GM12873 (cell line): ENCODE results near the gene CNN1.

Source experiments
- CTCF ChIP-seq: IDR thresholded peaks from 2 replicates; pipeline ENCODE4 v1.5.1; 2012; ENCODE audit warnings: low read depth, mild to moderate bottlenecking, moderate library complexity, low read length, control low read depth; ENCODE audit not compliant: insufficient read depth; ENCODE audit errors: missing control alignments

CNN1 gene

DNA sequence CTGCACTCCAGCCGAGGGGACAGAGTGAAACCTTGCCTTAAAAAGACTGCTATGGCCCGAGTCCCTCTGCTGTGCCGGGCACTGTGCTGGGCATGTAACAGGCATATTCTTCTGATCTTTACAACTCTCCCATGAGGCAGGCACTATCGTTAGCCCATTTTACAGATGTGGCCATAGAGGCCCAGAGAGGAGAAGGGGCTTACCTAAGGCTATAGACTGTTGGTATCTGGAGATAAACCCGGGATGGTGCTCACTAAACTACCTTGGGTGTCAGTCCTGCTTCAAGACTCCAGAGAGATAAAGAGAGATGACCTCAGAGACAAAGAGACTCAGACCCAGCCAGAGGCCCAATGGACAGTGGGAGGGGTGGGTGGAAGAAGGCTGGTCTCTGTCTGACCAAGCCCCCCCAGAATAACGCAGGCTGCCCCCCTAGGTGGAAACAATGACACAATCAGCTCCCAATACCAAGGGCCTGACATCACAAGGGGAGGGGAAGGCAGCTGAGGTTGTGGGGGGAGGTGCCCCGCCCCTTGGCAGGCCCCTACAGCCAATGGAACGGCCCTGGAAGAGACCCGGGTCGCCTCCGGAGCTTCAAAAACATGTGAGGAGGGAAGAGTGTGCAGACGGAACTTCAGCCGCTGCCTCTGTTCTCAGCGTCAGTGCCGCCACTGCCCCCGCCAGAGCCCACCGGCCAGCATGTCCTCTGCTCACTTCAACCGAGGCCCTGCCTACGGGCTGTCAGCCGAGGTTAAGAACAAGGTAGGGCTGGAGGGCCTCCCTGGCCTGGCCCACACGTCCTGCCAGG is at the start of gene CNN1:
CNN1 (plus strand) TSS at position 620 of the 805 bp plus-strand sequence; CDS start at position 697, 77 bp downstream.
- TF ChIP-seq CTCF, result no peak

DNA sequence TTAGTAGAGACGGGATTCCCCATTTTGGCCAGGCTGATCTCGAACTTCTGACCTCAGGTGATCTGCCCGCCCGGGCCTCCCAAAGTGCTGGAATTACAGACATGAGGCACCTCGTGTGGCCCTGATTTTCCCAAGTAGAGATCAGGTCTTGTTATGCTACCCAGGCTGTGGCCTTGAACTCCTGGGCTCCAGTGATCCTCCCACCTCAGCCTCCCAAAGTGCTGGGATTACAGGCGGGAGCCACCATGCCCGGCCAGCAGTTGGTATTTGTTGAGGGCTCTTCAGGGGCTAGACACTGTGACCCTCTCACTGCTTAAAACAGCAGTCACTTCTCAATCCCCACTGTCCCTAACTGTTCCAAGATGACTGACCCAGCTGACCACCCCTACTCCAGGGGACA is 49.3 kb upstream of the CNN1 start:
- TF ChIP-seq CTCF, result no peak

DNA sequence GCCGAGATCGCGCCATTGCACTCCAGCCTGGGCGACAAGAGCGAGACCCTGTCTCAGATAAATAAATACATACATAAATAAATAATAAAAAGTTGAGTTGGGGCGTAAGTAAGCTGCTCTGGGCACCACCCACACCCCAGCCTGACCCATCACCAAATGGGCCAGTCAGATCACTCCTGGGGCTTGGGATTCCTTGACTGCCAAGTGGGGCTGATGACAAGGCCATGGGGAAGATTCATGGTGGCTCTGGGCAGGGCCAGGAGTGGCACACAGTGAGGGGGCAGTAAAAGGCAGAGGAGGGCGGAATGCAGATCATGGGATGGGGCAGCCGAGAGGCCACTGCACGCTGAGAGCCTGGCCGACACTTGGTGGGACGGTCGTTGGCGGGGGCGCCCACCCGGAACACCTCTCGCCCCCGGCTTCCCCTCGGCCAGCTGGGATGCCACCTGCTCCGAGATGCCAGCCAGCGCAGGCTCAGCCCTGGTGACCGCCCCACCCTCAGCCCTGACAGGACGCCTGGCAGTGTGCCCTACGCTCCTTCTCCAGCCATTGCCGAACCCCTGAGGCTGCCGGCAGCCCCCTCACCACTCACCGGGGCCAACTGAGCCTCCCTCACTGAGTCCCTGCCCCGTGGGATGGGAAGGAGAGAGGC is 43.9 kb upstream of the CNN1 start:
- TF ChIP-seq CTCF, result no peak

DNA sequence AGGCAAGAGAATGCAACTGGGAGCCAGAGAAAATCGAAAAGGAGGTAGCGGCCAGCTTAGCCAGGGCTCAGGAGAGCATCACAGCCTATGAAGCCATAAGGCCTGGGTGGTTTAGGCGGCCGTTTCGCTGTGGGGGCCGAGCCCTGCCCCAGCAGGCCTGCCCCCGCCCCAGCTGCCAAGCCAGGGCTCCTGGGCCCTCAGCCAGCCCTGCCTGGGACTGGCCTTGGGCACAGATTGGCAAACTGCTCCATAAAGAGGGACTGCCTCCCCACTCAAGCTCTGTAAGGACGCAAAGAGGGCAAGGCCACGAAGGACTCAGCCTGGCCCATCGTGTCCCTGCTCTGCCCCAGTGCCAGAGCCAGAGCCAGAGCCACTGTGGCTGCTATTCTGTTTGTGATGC is 43.2 kb upstream of the CNN1 start:
- TF ChIP-seq CTCF, result no peak

DNA sequence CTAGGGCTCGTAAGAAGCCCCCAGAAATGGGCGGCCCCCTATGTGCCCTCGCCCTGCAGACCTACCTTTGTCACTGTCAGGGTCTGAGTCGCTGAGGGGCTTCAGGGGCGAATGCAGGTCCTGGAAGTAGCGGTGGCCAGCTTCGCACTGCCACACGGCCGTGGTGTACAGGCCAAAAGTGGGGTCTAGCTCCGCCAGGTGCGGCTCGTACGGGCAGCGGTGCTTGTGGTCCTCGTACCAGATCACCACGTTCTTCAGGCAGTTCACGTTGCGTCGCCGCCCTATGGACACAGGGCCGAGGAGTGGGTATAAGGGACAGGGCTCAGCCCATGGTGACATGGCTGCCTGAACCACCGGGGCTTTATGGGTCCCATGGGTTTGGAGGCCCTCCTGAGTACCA is 42.8 kb upstream of the CNN1 start:
- TF ChIP-seq CTCF, result no peak

GRCh38 chr19:11496391-11497163 is 42.1 kb upstream of the CNN1 start:
- peak; percentile 87 for TF ChIP-seq CTCF

- no peak for TF ChIP-seq CTCF
Measured at GRCh38 chr19:11499220-11499726, 39.4 kb upstream of the CNN1 start.
